NB4 (cell line): ENCODE measurements around the gene STEAP2.

ENCODE experiments used
- POLR2A ChIP-seq: IDR thresholded peaks from 2 replicates; pipeline ENCODE4 v1.6.1; 2011; ENCODE audit warnings: mild to moderate bottlenecking; ENCODE audit not compliant: insufficient read length; ENCODE audit errors: extremely low read depth
- TF ChIP-seq, protein P1 (sequence below): IDR thresholded peaks from one replicate; pipeline ENCODE4 v1.5.1; 2012; ENCODE audit warnings: low read depth, low read length

DNA sequence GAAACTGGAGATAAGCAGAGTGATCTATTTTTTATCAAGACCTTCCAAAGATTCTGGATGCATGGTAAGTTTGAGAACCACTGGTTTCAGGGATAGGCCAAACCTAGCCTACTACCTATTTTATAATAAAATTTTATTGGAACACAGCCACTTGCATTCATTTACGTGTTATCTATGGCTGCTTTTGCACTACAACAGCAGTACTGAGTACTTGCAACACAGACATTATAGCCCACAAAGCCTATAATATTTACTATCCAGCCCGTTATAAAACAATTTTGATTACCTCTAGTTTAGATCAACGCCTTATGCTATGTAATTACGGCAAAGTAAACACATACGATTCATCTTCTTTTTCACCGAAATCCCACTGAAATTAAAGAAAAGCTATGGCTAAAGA, 38.9 kb upstream of the STEAP2 start:
- TF ChIP-seq, protein P1, sequence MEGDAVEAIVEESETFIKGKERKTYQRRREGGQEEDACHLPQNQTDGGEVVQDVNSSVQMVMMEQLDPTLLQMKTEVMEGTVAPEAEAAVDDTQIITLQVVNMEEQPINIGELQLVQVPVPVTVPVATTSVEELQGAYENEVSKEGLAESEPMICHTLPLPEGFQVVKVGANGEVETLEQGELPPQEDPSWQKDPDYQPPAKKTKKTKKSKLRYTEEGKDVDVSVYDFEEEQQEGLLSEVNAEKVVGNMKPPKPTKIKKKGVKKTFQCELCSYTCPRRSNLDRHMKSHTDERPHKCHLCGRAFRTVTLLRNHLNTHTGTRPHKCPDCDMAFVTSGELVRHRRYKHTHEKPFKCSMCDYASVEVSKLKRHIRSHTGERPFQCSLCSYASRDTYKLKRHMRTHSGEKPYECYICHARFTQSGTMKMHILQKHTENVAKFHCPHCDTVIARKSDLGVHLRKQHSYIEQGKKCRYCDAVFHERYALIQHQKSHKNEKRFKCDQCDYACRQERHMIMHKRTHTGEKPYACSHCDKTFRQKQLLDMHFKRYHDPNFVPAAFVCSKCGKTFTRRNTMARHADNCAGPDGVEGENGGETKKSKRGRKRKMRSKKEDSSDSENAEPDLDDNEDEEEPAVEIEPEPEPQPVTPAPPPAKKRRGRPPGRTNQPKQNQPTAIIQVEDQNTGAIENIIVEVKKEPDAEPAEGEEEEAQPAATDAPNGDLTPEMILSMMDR, result no peak
- TF ChIP-seq POLR2A, result no peak
